Measurements from ENCODE around the gene DBNL.

The DBNL gene

DNA sequence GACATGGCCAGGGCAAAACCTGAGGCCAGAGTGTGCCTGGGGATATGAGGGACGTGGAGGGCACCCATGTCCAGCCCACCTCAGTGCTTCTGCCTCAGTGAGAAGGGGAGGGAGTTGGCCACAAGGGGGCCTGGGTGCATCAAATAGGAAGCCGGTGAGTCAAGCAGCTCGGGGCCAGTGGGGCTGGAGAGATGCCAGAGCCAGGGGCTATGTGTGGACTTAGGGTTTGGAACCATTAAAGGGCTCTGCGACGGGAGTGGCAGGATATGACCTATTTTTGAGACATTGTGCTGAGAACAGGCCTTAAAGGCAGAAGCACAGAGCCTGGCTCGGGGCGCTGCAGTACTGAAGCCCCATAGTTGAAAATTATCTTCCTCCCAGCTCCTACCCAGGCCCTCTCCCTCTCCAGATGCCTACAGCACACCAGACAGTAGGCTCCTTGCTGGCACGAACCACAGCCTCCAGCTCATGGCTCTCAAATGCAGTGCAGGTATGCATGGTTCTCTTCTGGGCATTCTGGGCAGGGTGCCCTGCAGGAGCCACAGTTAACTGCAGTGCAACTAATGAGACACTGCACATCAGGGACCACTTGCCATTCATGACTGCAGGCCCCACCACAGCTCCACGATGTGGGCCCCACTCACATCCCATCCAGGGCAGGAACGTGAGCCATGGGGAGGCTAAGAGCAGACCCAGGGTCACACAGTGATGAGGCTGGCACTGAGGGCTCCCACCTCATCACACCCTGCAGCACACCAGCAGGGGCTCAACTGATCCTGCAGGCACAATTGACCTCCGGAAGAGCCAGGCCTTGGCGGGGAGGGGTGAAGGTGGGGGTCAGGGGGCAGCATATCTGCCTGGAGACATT is 28.1 kb downstream of the DBNL start:
- peak; percentile 89 for TF ChIP-seq CTCF (conservative IDR thresholded peaks at IDR 0.05; ENCODE audit: low read length)
- no peak overlapping the region for H3K4me3 ChIP-seq (ENCODE audit: low read length)
- DNase-seq (ENCODE audit: low read depth) = peak; percentile 78

DNA sequence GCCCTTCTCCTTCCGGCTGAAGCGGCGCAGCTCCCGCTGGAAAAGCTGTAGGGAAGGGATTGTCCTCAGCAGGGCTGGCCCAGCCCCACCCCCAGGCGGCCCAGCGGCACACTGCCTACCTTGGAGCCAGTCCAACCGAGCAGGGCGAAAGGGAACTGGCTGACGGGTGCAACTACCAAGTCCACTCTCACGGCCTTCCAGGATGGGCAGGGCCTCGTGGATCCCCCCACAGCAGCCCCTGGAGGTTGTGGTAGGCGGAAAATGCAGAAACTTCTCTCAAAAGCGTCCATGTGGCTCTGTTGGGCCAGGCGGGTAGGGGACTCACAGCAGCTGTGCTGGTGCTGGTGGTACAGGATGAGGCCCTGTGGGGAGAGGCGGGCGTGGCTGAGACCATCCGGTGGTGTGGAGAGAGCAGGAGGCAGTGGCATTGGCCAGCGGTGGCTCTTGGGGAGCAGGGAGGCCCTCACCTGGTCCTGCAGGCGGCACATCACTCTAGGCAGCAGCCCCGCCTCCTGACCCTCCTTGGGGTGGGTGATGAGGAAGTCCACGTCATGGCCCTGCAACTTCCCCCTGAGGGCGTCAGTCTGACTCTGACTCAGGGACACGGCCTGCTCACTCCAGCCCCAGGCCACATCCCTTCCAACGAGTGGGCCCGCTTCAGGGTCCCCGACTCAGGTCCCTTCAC is 29.3 kb downstream of the DBNL start:
- H3K4me3 ChIP-seq (ENCODE audit: low read length) = no peak overlapping the region
- TF ChIP-seq CTCF (conservative IDR thresholded peaks at IDR 0.05; ENCODE audit: low read length) = no peak
- DNase-seq (ENCODE audit: low read depth) = peak; percentile 41

- no peak overlapping the region for H3K4me3 ChIP-seq (ENCODE audit: low read length)
- TF ChIP-seq CTCF (conservative IDR thresholded peaks at IDR 0.05; ENCODE audit: low read length) = no peak
- DNase-seq (ENCODE audit: low read depth) = no peak
These were observed 29.8 kb downstream of the DBNL start for GRCh38 chr7:44074349-44074695.

DNA sequence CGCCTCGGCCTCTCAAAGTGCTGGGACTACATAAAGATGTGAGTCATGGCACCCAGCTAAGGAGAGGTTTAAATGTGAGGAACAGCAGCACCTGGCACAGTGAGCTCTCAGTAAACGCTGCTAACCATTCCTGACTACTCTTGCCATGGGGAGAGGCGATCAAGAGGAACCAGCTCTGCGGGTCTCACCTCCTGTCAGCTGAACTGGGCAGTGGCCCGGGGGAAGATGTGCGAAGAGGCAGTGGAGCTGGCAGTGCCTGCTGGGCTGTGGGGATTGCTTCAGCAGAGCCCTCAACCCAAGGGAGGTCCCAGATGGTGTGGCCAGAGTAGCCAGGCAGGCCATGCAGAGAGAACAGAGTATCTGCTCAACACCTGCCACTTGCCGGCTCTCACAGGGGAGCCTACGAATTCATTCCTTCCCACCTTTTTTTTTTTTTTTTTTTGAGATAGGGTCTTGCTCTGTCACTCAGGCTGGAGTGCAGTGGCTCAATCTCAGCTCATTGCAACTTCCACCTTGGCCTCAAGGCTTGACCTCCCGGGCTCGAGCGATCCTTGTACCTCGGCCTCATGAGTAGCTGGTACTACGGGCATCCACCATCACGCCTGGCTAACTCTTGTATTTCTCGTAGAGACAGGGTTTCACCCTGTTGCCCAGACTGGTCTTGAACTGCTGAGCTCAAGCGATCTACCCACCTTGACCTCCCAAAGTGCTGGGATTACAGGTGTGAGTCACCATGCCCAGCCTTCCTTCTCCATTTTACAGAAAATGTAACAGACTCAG is 31.0 kb downstream of the DBNL start:
- no peak for DNase-seq (ENCODE audit: low read depth)
- H3K4me3 ChIP-seq (ENCODE audit: low read length) = no peak overlapping the region
- TF ChIP-seq CTCF (conservative IDR thresholded peaks at IDR 0.05; ENCODE audit: low read length) = no peak

GRCh38 chr7:44076101-44076895 is 31.8 kb downstream of the DBNL start:
- TF ChIP-seq CTCF (conservative IDR thresholded peaks at IDR 0.05; ENCODE audit: low read length) = no peak
- DNase-seq (ENCODE audit: low read depth) = no peak
- no peak overlapping the region for H3K4me3 ChIP-seq (ENCODE audit: low read length)

- no peak for DNase-seq (ENCODE audit: low read depth)
- no peak for TF ChIP-seq CTCF (conservative IDR thresholded peaks at IDR 0.05; ENCODE audit: low read length)
These were observed 32.6 kb downstream of the DBNL start for GRCh38 chr7:44077061-44077460.

More at GRCh38 chr7:44077061-44077460, 32.6 kb downstream of the DBNL start:
- H3K4me3 ChIP-seq (ENCODE audit: low read length) = no peak overlapping the region
